Keratinocyte (primary cell): ENCODE measurements around the gene RABEP1.

Experiments
- EZH2 ChIP-seq: IDR thresholded peaks from one replicate; pipeline ENCODE4 v1.6.1; 2012; ENCODE audit warnings: inconsistent platforms, mild to moderate bottlenecking, low read length, moderate library complexity
- TF ChIP-seq, protein P1 (sequence below), 3 experiments: IDR thresholded peaks in 1 of 3; conservative IDR thresholded peaks in 1 of 3; optimal IDR thresholded peaks in 1 of 3; 2 replicates in 2 of 3; 3 replicates in 1 of 3; pipeline versions ENCODE3 to v1.5.1; 2011; ENCODE audit warnings: low read length in 3 of 3, mild to moderate bottlenecking in 3 of 3, moderate library complexity in 2 of 3, control low read depth in 1 of 3, inconsistent platforms in 1 of 3; ENCODE audit not compliant: insufficient read depth in 2 of 3; ENCODE audit errors: extremely low read depth in 1 of 3

DNA sequence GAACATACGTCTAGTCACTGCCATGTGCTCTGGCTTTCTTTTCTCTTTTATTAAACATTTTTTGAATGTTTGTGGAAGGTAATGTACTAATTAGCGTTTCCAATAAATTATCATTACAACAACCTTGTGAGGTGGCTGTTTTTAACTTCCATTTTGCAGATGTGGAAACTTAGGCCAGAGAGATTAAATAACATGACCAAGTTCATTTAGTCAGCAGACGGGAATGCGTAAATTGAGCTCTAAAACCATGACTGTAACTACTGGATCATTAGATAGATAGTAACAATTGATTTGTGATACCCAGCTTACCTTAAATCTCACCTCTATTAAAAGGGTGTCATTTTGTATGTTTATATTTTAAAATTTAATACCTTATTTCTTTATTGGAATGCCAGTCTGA is 49.4 kb downstream of the RABEP1 start:
- TF ChIP-seq, protein P1, sequence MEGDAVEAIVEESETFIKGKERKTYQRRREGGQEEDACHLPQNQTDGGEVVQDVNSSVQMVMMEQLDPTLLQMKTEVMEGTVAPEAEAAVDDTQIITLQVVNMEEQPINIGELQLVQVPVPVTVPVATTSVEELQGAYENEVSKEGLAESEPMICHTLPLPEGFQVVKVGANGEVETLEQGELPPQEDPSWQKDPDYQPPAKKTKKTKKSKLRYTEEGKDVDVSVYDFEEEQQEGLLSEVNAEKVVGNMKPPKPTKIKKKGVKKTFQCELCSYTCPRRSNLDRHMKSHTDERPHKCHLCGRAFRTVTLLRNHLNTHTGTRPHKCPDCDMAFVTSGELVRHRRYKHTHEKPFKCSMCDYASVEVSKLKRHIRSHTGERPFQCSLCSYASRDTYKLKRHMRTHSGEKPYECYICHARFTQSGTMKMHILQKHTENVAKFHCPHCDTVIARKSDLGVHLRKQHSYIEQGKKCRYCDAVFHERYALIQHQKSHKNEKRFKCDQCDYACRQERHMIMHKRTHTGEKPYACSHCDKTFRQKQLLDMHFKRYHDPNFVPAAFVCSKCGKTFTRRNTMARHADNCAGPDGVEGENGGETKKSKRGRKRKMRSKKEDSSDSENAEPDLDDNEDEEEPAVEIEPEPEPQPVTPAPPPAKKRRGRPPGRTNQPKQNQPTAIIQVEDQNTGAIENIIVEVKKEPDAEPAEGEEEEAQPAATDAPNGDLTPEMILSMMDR (optimal IDR thresholded peaks at IDR 0.05 in 1 of 3, IDR thresholded peaks at IDR 0.05 in 1 of 3, conservative IDR thresholded peaks at IDR 0.05 in 1 of 3; ENCODE audit: extremely low read depth in 1 of 3, insufficient read depth in 2 of 3, low read length in 3 of 3) = no peak
- TF ChIP-seq EZH2 = no peak
